SK-N-SH (cell line): Measurements from ENCODE around the gene OXT. TPM values are rescaled to one million over a fixed set of nuclear protein-coding genes. Genes with fewer than 3 reads are reported as not detected.
A peak's percentile ranks its signal among the peaks of the same experiment; 100 is the strongest.

Experiments
- CTCF ChIA-PET: fragments of 300-600, 350-600 bp; formaldehyde crosslinking; extraction: SDS; loops from one replicate; lab custom pipeline; 2021; lab: Yijun Ruan, JAX
- POLR2A ChIA-PET: fragments of 350-600 bp; sonication (Branson Sonifier 250); formaldehyde crosslinking; extraction: SDS; loops from one replicate; lab custom pipeline; 2020; ENCODE audit warnings: antibody characterized with exemption, inconsistent platforms; lab: Yijun Ruan, JAX
- DNase-seq: peaks from one replicate; pipeline ENCODE4 v3.0.0; 2012
- H2AFZ ChIP-seq: fragments of 200-600 bp; sonication (generic); 2 replicates; pipeline ENCODE4 v1.8.1; 2016; ENCODE audit warnings: antibody characterized with exemption, mild to moderate bottlenecking, low read depth
- H3F3A ChIP-seq: fragments of 200-600 bp; sonication (generic); replicated peaks from 2 replicates; pipeline ENCODE3; 2016; ENCODE audit warnings: antibody characterized with exemption, mild to moderate bottlenecking; ENCODE audit not compliant: insufficient read depth
- H3K27ac ChIP-seq, 2 experiments: fragments of 200-500 bp in 1 of 2; fragments of 200-600 bp in 1 of 2; sonication (Bioruptor generic) in 1 of 2; sonication (generic), shearing (Covaris generic) in 1 of 2; 2 replicates each; pipeline versions ENCODE4 v1.5.1 to v1.6.1; 2014 to 2016; ENCODE audit warnings: low read depth in 2 of 2, inconsistent platforms in 1 of 2, low read length in 1 of 2, mild to moderate bottlenecking in 1 of 2, mixed read lengths in 1 of 2
- H3K27me3 ChIP-seq: fragments of 200-600 bp; sonication (generic), shearing (Covaris generic); 2 replicates; pipeline ENCODE4 v1.6.1; 2016; ENCODE audit warnings: mixed run types; ENCODE audit not compliant: insufficient read depth
- H3K36me3 ChIP-seq, 2 experiments: fragments of 200-500 bp in 1 of 2; fragments of 200-600 bp in 1 of 2; sonication (Bioruptor generic) in 1 of 2; sonication (generic) in 1 of 2; replicated peaks in 1 of 2; 2 replicates each; pipeline versions ENCODE3 to v1.5.1; 2014 to 2016; ENCODE audit warnings: low read length in 1 of 2, mild to moderate bottlenecking in 1 of 2; ENCODE audit not compliant: insufficient read depth in 2 of 2, control insufficient read depth in 1 of 2
- H3K4me1 ChIP-seq, 2 experiments: fragments of 200-500 bp in 1 of 2; fragments of 200-600 bp in 1 of 2; sonication (Bioruptor generic) in 1 of 2; sonication (generic), shearing (Covaris generic) in 1 of 2; 2 replicates each; pipeline versions ENCODE4 v1.5.1 to v1.6.1; 2014 to 2016; ENCODE audit warnings: low read depth in 1 of 2, low read length in 1 of 2, mixed run types in 1 of 2; ENCODE audit not compliant: insufficient read depth in 2 of 2, control insufficient read depth in 1 of 2
- H3K4me2 ChIP-seq: fragments of 200-600 bp; sonication (generic), shearing (Covaris generic); 2 replicates; pipeline ENCODE4 v1.6.1; 2017; ENCODE audit warnings: mixed run types
- H3K4me3 ChIP-seq, 2 experiments: fragments of 200-500 bp in 1 of 2; fragments of 200-600 bp in 1 of 2; sonication (Bioruptor generic) in 1 of 2; sonication (generic), shearing (Covaris generic) in 1 of 2; 2 replicates each; pipeline versions ENCODE4 v1.5.1 to v1.8.1; 2014 to 2016; ENCODE audit warnings: low read depth in 2 of 2, inconsistent platforms in 1 of 2, low read length in 1 of 2, mild to moderate bottlenecking in 1 of 2, mixed read lengths in 1 of 2, moderate library complexity in 1 of 2
- H3K79me2 ChIP-seq: fragments of 200-600 bp; sonication (generic); 2 replicates; pipeline ENCODE4 v1.8.1; 2017; ENCODE audit warnings: mild to moderate bottlenecking; ENCODE audit not compliant: insufficient read depth
- H3K9ac ChIP-seq: fragments of 200-600 bp; sonication (generic); 2 replicates; pipeline ENCODE4 v1.6.1; 2017; ENCODE audit warnings: mixed run types
- H3K9me2 ChIP-seq: fragments of 200-600 bp; sonication (generic); 2 replicates; pipeline ENCODE4 v1.6.1; 2017; ENCODE audit warnings: mixed run types
- H3K9me3 ChIP-seq: fragments of 200-600 bp; sonication (generic); 2 replicates; pipeline ENCODE4 v1.6.1; 2017; ENCODE audit warnings: mixed run types, mild to moderate bottlenecking, moderate library complexity
- H4K20me1 ChIP-seq: fragments of 200-600 bp; sonication (generic); 2 replicates; pipeline ENCODE4 v1.6.1; 2017; ENCODE audit warnings: mild to moderate bottlenecking, mixed run types; ENCODE audit not compliant: insufficient read depth
- CHD2 ChIP-seq: fragments of 150-350 bp; IDR thresholded peaks from 2 replicates; pipeline ENCODE4 v1.6.1; 2018; ENCODE audit warnings: low read length; ENCODE audit not compliant: partially characterized antibody
- ELF1 ChIP-seq: IDR thresholded peaks from 2 replicates; pipeline ENCODE4 v1.4.0; 2012
- EP300 ChIP-seq, 2 experiments: IDR thresholded peaks; 2 replicates each; pipeline versions ENCODE4 v1.4.0 to v1.6.1; 2012; ENCODE audit warnings: borderline replicate concordance in 1 of 2, low read depth in 1 of 2, low read length in 1 of 2
- EZH2phosphoT487 ChIP-seq: fragments of 200-600 bp; sonication (generic); IDR thresholded peaks from 2 replicates; pipeline ENCODE4 v1.6.1; 2017; ENCODE audit warnings: low read depth, mixed run types, mild to moderate bottlenecking, antibody characterized with exemption, moderate library complexity, borderline replicate concordance
- FOXJ3 ChIP-seq: sonication (generic); formaldehyde crosslinking; IDR thresholded peaks from 2 replicates; pipeline ENCODE4 v1.5.1; 2020; ENCODE audit warnings: mild to moderate bottlenecking, missing genetic modification reagents
- FOXM1 ChIP-seq: IDR thresholded peaks from 2 replicates; pipeline ENCODE4 v1.4.0; 2012; ENCODE audit warnings: low read depth, mild to moderate bottlenecking
- GABPA ChIP-seq: IDR thresholded peaks from 2 replicates; pipeline ENCODE4 v1.4.0; 2012; ENCODE audit warnings: low read depth, mild to moderate bottlenecking
- JUND ChIP-seq: IDR thresholded peaks from 2 replicates; pipeline ENCODE4 v1.4.0; 2012
- MEF2A ChIP-seq: IDR thresholded peaks from 2 replicates; pipeline ENCODE4 v1.4.0; 2012; ENCODE audit warnings: low read depth, borderline replicate concordance
- NFIC ChIP-seq: IDR thresholded peaks from 2 replicates; pipeline ENCODE4 v1.4.0; 2012; ENCODE audit warnings: borderline replicate concordance
- NRF1 ChIP-seq: IDR thresholded peaks from 2 replicates; pipeline ENCODE4 v1.6.1; 2012; ENCODE audit warnings: low read depth, mild to moderate bottlenecking, low read length
- RCOR1 ChIP-seq: fragments of 150-350 bp; IDR thresholded peaks from 2 replicates; pipeline ENCODE4 v1.6.1; 2017; ENCODE audit warnings: antibody characterized with exemption, low read length
- RFX5 ChIP-seq: IDR thresholded peaks from 2 replicates; pipeline ENCODE4 v1.6.1; 2012; ENCODE audit warnings: mild to moderate bottlenecking, improper control_type of control experiment, low read length
- RXRA ChIP-seq: IDR thresholded peaks from 2 replicates; pipeline ENCODE4 v1.4.0; 2012; ENCODE audit warnings: low read depth, mild to moderate bottlenecking, borderline replicate concordance
- TCF12 ChIP-seq: IDR thresholded peaks from 2 replicates; pipeline ENCODE4 v1.4.0; 2012
- YY1 ChIP-seq: IDR thresholded peaks from 2 replicates; pipeline ENCODE4 v1.4.0; 2012; ENCODE audit warnings: low read depth, mild to moderate bottlenecking
- WGBS: methylation state at CpG from one replicate; pipeline ENCODE4 v1.1.6; 2017; ENCODE audit warnings: low lambda C conversion rate; 5-methylcytosine and 5-hydroxymethylcytosine counted together
- polyA plus RNA-seq, 3 experiments: library from polyadenylated mRNA; depleted of rRNA; stranded (reverse); fragments of >200 nt; gene quantifications; 2 replicates each; pipeline ENCODE4 v1.2.3, GENCODE V29; 2012
- TF ChIP-seq, protein P1 (sequence below): fragments of 200-600 bp; sonication (generic); IDR thresholded peaks from 2 replicates; pipeline ENCODE4 v1.6.1; 2017; ENCODE audit warnings: antibody characterized with exemption, mild to moderate bottlenecking, moderate library complexity
- TF ChIP-seq, protein P2 (sequence below): fragments of 150-350 bp; IDR thresholded peaks from 2 replicates; pipeline ENCODE4 v1.6.1; 2017; ENCODE audit warnings: antibody characterized with exemption, low read length, low read depth, borderline replicate concordance
- TF ChIP-seq, protein P3 (sequence below): fragments of 150-350 bp; IDR thresholded peaks from 2 replicates; pipeline ENCODE4 v1.6.1; 2016; ENCODE audit warnings: mild to moderate bottlenecking, low read depth, low read length
- TF ChIP-seq, protein P4 (sequence below): IDR thresholded peaks from 2 replicates; pipeline ENCODE4; 2012

Gene OXT
- polyA plus RNA-seq, 1 of the 3 experiments (the other 2 are of a cell fraction) = not detected

DNA sequence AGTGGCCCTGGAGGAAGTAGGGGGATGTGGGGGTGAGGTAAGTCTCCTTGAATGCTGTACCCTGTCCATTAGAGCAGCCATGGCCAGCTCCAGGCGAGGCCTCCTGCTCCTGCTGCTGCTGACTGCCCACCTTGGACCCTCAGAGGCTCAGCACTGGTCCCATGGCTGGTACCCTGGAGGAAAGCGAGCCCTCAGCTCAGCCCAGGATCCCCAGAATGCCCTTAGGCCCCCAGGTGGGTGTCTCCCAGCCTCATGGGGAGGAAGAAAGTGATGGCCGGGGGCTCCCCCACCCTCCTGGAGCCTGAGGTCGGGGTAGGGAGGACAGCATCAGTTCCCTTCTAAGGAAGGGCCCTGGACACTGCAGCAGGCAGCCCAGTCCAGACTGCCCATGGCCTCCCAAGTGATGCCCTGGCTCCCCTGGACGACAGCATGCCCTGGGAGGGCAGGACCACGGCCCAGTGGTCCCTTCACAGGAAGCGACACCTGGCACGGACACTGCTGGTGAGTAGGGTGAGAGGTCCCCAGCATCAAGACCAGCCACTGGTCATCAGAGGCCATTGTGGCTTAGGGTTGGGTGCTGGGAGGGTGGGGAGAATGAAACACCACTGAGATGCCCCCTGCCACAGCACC, 27.0 kb upstream of the OXT start:
- ChIA-PET CTCF (interaction anchor here (0.8 to 1.5 kb wide), 3 partner anchors 9 to 72 kb away, joined by 3 to 7 read pairs (median 4); no protein-coding TSS in a partner anchor), POLR2A (interaction anchor here (0.7 kb wide), 1 partner anchor 629 kb away, joined by 3 read pairs; no protein-coding TSS in a partner anchor)
- Histone ChIP-seq H3K4me1 (peaks cover 5 to 17% of the 10 kb centered on the region in 2 experiments; a peak in 2 of 4 replicates), H3K4me2 (peak overlapping the region; percentile 94; the same call in 1 of the 2 replicates), H3K36me3 (peaks cover 12 to 29% of the 10 kb centered on the region in 2 experiments), H3K9ac (no peak overlapping the region), H3F3A (peaks cover 4% of the 10 kb centered on the region), H3K4me3 (no peak overlapping the region), H3K27me3 (no peaks in the 10 kb centered on the region), H3K9me3 (no peaks in the 10 kb centered on the region)
- no peak for TF ChIP-seq FOXJ3 (CRISPR knock-in tag)
- TF ChIP-seq, all 33 proteins: peak for 0
- Histone ChIP-seq H3K27ac (no peak overlapping the region), H3K9me2 (no peaks in the 10 kb centered on the region), H3K79me2 (peaks cover 21% of the 10 kb centered on the region), H2AFZ (no peak overlapping the region), H4K20me1 (0 out of 2 replicates have a peak, but pooled peaks cover 5% of the 10 kb centered on the region)
- no peak for DNase-seq
- WGBS = 93% methylated on average over 6 of the region's 8 CpGs

DNA sequence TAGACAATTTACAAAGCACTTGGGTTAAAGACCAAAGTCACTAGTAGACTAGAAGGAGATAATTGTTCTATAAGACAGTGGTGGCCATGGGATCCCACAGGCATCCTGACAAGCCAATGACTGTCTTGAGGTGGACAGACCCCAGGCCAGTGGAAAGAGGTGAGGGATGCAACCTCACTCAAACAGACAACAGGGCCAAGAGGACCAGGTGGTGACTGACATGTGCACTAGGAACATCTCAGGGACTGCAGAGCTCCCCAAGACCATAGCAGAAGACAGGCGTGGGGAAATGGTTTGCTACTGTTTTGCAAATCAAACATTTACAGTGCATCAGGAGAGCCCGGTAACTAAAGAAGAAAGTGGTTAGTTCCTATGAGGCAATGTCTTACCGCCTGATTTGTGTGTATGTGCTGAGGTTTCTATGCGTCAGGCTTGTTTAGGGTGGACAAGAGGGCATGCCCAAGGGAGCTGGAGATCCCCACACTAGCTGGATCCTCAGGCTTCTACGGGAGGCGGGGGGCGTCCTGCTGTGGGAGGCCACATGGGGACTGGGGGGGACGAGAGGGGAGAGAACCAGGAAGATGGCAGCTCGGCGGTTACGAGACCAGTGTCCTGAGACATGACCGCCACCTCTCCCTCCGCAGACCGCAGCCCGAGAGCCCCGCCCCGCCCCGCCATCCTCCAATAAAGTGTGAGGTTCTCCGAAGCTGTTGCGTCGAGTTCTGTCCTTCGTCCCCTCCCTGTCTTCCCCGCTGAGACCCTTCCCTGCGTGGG, 26.2 kb upstream of the OXT start:
- Histone ChIP-seq H3K27me3 (no peaks in the 10 kb centered on the region), H3K36me3 (peaks cover 12 to 28% of the 10 kb centered on the region in 2 experiments), H4K20me1 (0 out of 2 replicates have a peak, but pooled peaks cover 5% of the 10 kb centered on the region), H3K9me2 (no peaks in the 10 kb centered on the region), H3F3A (peaks cover 4% of the 10 kb centered on the region), H3K27ac (peak overlapping the region; percentile 54 to 96), H2AFZ (peak overlapping the region; percentile 53; the same call in 1 of the 2 replicates), H3K9me3 (no peaks in the 10 kb centered on the region), H3K9ac (peak overlapping the region; percentile 80; the same call in 1 of the 2 replicates), H3K4me3 (peak overlapping the region; percentile 78 to 97), H3K4me2 (peak overlapping the region; percentile 94), H3K4me1 (peaks cover 5 to 17% of the 10 kb centered on the region in 2 experiments; a peak in 2 of 4 replicates), H3K79me2 (peaks cover 21% of the 10 kb centered on the region)
- DNase-seq = peak; percentile 91
- WGBS = 20% methylated on average over 15 of the region's 24 CpGs
- ChIA-PET CTCF (interaction anchor here (1.5 kb wide), 1 partner anchor 8 kb away, joined by 7 read pairs; no protein-coding TSS in a partner anchor), POLR2A (interaction anchor here (0.7 to 1.1 kb wide), 4 partner anchors 30 to 629 kb away, joined by 3 read pairs; partner anchors contain the start of genes FASTKD5 and UBOX5)
- TF ChIP-seq CHD2 = no peak
- no peak for TF ChIP-seq FOXM1
- TF ChIP-seq JUND = no peak
- TF ChIP-seq ELF1 = no peak
- TF ChIP-seq, protein P1, sequence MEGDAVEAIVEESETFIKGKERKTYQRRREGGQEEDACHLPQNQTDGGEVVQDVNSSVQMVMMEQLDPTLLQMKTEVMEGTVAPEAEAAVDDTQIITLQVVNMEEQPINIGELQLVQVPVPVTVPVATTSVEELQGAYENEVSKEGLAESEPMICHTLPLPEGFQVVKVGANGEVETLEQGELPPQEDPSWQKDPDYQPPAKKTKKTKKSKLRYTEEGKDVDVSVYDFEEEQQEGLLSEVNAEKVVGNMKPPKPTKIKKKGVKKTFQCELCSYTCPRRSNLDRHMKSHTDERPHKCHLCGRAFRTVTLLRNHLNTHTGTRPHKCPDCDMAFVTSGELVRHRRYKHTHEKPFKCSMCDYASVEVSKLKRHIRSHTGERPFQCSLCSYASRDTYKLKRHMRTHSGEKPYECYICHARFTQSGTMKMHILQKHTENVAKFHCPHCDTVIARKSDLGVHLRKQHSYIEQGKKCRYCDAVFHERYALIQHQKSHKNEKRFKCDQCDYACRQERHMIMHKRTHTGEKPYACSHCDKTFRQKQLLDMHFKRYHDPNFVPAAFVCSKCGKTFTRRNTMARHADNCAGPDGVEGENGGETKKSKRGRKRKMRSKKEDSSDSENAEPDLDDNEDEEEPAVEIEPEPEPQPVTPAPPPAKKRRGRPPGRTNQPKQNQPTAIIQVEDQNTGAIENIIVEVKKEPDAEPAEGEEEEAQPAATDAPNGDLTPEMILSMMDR = no peak
- TF ChIP-seq RCOR1 = no peak
- TF ChIP-seq EZH2phosphoT487 = no peak
- no peak for TF ChIP-seq YY1
- no peak for TF ChIP-seq EP300 (IDR thresholded peaks at IDR 0.05; ENCODE audit: borderline replicate concordance in 1 of 2, low read depth in 1 of 2, low read length in 1 of 2)
- TF ChIP-seq RFX5 = no peak
- TF ChIP-seq RXRA = no peak
- TF ChIP-seq MEF2A = no peak
- TF ChIP-seq TCF12 = no peak
- TF ChIP-seq, protein P2, sequence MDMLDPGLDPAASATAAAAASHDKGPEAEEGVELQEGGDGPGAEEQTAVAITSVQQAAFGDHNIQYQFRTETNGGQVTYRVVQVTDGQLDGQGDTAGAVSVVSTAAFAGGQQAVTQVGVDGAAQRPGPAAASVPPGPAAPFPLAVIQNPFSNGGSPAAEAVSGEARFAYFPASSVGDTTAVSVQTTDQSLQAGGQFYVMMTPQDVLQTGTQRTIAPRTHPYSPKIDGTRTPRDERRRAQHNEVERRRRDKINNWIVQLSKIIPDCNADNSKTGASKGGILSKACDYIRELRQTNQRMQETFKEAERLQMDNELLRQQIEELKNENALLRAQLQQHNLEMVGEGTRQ = no peak
- no peak for TF ChIP-seq NFIC
- no peak for TF ChIP-seq GABPA
- TF ChIP-seq, protein P3, sequence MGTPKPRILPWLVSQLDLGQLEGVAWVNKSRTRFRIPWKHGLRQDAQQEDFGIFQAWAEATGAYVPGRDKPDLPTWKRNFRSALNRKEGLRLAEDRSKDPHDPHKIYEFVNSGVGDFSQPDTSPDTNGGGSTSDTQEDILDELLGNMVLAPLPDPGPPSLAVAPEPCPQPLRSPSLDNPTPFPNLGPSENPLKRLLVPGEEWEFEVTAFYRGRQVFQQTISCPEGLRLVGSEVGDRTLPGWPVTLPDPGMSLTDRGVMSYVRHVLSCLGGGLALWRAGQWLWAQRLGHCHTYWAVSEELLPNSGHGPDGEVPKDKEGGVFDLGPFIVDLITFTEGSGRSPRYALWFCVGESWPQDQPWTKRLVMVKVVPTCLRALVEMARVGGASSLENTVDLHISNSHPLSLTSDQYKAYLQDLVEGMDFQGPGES = no peak
- TF ChIP-seq, protein P4, sequence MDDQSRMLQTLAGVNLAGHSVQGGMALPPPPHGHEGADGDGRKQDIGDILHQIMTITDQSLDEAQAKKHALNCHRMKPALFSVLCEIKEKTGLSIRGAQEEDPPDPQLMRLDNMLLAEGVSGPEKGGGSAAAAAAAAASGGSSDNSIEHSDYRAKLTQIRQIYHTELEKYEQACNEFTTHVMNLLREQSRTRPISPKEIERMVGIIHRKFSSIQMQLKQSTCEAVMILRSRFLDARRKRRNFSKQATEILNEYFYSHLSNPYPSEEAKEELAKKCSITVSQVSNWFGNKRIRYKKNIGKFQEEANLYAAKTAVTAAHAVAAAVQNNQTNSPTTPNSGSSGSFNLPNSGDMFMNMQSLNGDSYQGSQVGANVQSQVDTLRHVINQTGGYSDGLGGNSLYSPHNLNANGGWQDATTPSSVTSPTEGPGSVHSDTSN = no peak
- no peak for TF ChIP-seq NRF1
- TF ChIP-seq FOXJ3 (CRISPR knock-in tag) = no peak
